ENCODE data around the gene ADAMTS7. TPM values are rescaled to one million over a fixed set of nuclear protein-coding genes. Genes with fewer than 3 reads are reported as not detected.
"Not testable (repeated sequence)": the region's sequence is repeated elsewhere in the genome, so short reads cannot be mapped to it uniquely, and the experiment has no call there.

The ADAMTS7 gene
- total RNA-seq, 4 donors from 2014 or later = 0.95 to 4.8 (median 1.7) TPM

DNA sequence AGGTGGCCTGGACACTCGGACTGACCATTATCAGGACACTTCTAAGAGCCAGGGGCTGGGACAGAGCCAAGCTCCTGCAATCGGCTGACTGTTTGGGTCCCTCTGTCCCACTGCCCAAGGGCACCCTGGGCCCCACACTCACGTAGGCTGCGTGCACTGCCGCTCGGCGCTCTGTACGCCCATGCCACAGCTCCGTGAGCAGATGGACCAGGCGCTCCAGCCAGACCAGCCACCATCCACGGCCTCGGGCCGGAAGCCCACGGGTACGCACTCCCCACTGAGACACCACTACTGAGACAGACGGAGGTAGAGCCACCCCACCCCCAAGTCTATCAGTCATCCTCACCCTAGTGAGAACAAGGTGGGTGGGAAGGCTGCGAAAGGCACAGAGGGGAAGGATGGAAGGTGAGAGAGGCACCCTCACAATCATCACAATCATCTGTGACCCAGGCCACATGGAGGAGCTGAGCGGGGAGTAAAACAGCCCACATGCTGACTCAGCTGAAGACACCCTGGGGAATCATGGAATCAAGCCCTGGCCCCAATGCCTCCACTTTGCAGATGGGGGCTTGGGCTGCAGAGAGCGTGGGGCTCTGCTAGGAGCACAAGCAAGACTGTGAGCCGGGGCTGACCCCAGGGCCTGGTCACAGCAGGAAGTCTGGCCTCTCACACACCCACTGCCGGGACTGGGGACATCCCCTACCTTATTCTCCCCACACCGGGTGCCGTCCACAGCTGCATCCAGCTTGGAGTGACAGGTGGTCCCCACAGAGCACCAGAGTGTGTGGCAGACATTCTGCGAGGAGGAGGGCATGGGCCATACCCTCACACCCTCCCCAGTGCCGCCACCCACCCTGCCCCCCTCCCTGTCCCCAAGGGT, 35.0 kb downstream of the ADAMTS7 start:
- H3K27me3 ChIP-seq; H3K9me3 ChIP-seq; H3K4me3 ChIP-seq; H3K27ac ChIP-seq; in situ Hi-C loops (cut with MboI; ENCODE audit: low pct_ligation_motif_present in 1 of 4, low pct_unique_long_range_greater_than_20kb in 1 of 4, low sequenced_read_pairs in 3 of 4); H3K36me3 ChIP-seq; DNase-seq; H3K4me1 ChIP-seq: not testable (repeated sequence)
- WGBS, 2 donors (ENCODE audit: low coverage in 1 of 2) = 88% methylated on average over 21 of the region's 25 CpGs; no CpG with 5 or more reads in 1 of the 2 donors
- intact Hi-C loops (cut with DNase I; ENCODE audit: low total_unique reads) = loop anchor here (10.0 kb wide), 1 partner anchor 801 kb away; no protein-coding TSS in a partner anchor

DNA sequence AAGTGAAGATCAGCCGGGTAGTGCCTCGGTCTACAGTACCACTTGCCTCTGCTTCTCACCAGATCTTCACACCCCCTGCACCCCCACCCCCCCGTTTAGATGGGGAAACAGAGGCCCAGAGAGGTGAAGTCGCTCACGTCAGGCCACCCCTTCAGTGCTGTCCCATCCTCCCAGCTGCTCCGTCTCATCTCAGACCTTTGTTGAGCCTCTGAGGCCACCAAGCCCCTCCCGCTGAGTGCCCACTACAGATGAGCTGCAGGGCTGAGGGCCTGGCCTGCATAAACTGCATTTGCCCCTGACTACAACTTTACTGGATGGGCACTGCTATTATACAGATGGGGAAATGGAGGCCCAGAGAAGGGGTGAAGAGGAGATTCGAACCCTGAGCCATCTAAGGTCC, 35.8 kb downstream of the ADAMTS7 start:
- Histone ChIP-seq H3K4me3 (no peak overlapping the region), H3K4me1 (peaks cover 0 to 3% (median 0%) of the 10 kb centered on the region in 4 donors), H3K36me3 (no peaks in the 10 kb centered on the region), H3K9me3 (no peaks in the 10 kb centered on the region), H3K27me3 (no peaks in the 10 kb centered on the region), H3K27ac (no peak overlapping the region)
- DNase-seq = no peak
- in situ Hi-C loops (cut with MboI; ENCODE audit: low pct_ligation_motif_present in 1 of 4, low pct_unique_long_range_greater_than_20kb in 1 of 4, low sequenced_read_pairs in 3 of 4) (no loop called here), intact Hi-C loops (cut with DNase I; ENCODE audit: low total_unique reads) (loop anchor here (10.0 kb wide), 1 partner anchor 801 kb away; no protein-coding TSS in a partner anchor)
- TF ChIP-seq EP300 (IDR thresholded peaks at IDR 0.05; ENCODE audit: low read depth) = no peak
- TF ChIP-seq, protein P1, sequence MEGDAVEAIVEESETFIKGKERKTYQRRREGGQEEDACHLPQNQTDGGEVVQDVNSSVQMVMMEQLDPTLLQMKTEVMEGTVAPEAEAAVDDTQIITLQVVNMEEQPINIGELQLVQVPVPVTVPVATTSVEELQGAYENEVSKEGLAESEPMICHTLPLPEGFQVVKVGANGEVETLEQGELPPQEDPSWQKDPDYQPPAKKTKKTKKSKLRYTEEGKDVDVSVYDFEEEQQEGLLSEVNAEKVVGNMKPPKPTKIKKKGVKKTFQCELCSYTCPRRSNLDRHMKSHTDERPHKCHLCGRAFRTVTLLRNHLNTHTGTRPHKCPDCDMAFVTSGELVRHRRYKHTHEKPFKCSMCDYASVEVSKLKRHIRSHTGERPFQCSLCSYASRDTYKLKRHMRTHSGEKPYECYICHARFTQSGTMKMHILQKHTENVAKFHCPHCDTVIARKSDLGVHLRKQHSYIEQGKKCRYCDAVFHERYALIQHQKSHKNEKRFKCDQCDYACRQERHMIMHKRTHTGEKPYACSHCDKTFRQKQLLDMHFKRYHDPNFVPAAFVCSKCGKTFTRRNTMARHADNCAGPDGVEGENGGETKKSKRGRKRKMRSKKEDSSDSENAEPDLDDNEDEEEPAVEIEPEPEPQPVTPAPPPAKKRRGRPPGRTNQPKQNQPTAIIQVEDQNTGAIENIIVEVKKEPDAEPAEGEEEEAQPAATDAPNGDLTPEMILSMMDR (IDR thresholded peaks at IDR 0.05) = no peak
- TF ChIP-seq POLR2A (IDR thresholded peaks at IDR 0.05) = no peak
- TF ChIP-seq POLR2AphosphoS5 (IDR thresholded peaks at IDR 0.05) = no peak
- 82% methylated on average over 6 of the region's 8 CpGs; no CpG with 5 or more reads in 1 of the 2 donors for WGBS, 2 donors (ENCODE audit: low coverage in 1 of 2)

DNA sequence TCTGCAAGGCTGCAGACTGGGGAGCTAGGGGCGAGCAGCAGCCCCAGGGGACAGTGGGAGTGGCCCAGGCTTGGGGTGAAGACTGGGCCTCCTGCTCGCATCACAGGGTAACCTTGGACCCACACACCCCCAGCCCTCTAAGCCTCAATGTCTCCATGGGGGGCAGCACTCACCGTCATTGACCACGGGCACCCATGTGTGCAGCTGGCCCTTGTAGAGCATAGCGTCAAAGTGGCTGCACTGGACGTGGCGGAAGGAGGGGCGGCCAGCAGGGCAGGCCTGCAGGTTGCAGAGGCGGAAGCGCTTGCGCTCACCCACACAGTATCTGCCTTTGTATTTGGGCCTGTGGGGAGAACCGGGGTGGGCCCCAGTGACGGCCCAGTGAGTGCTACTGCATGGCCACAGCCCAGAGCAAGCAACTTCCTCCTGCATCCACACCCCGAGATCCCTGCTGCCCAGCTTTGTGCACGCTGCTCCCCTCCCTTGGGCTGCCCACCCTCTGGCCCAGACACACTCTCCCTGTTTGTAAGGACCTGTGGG, 36.7 kb downstream of the ADAMTS7 start:
- H3K27ac ChIP-seq; H3K9me3 ChIP-seq; H3K4me1 ChIP-seq; H3K27me3 ChIP-seq; H3K36me3 ChIP-seq; H3K4me3 ChIP-seq; DNase-seq; in situ Hi-C loops (cut with MboI; ENCODE audit: low pct_ligation_motif_present in 1 of 4, low pct_unique_long_range_greater_than_20kb in 1 of 4, low sequenced_read_pairs in 3 of 4): not testable (repeated sequence)
- 79% methylated on average over 15 of the region's 15 CpGs; no CpG with 5 or more reads in 1 of the 2 donors for WGBS, 2 donors (ENCODE audit: low coverage in 1 of 2)
- intact Hi-C loops (cut with DNase I; ENCODE audit: low total_unique reads) = loop anchor here (10.0 kb wide), 1 partner anchor 800 kb away; no protein-coding TSS in a partner anchor

DNA sequence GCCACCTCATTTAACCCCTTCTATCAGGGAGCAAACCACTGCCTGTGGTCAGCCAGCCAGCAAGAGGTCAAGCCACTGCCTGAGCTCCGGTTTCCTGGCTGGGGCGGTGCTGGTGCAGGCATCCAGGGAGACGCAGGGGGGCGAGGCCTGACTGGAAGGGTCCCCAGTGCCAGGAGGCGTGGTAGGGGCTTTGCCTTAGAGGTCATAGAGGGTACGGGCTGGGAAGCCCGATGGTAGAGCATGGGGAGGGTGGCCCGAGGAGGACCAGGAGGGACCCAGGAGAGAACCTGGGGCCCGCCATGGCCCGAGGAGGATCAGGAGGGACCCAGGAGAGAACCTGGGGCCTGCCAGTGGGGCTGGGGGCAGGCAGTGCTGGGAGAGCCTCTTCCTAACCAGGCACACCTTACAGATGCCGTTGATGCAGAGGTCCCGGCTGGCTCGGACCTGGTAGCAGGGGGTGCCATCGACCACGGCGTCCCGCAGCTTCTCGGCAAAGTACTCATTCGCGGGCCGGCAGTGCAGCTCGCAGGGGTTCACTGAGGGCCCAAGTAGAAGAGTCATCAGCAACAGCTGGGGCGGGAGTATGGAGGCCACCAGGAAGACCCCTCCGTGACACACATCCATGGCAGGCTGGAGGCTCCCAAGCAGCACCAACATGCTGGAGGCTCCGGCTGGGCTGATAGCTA, 37.4 kb downstream of the ADAMTS7 start:
- H3K9me3 ChIP-seq; H3K4me1 ChIP-seq; H3K4me3 ChIP-seq; in situ Hi-C loops (cut with MboI; ENCODE audit: low pct_ligation_motif_present in 1 of 4, low pct_unique_long_range_greater_than_20kb in 1 of 4, low sequenced_read_pairs in 3 of 4); DNase-seq; H3K27me3 ChIP-seq; H3K36me3 ChIP-seq; H3K27ac ChIP-seq: not testable (repeated sequence)
- 87% methylated on average over 14 of the region's 25 CpGs; no CpG with 5 or more reads in 1 of the 2 donors for WGBS, 2 donors (ENCODE audit: low coverage in 1 of 2)
- intact Hi-C loops (cut with DNase I; ENCODE audit: low total_unique reads) = loop anchor here (10.0 kb wide), 1 partner anchor 799 kb away; no protein-coding TSS in a partner anchor

DNA sequence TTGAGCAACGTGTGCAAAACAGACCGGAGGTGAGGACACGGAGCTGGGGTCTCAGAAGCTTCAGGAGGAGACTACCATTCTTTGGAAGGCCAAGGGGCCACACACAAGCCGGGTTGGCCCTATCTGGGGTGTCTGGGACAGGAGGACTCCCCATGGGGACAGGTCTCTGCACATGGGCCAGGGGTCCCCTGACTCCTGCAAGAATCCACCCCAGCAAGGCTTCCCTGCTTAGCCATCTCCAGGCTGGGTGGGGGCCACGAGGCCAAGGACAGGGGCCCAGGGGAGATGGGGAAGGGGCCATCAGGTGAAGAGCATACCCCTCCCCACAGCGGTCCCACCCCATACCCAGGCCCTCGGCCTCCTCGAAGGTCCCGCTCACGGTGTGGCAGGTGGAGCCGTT, 38.5 kb downstream of the ADAMTS7 start:
- no peaks in the 10 kb centered on the region for H3K36me3 ChIP-seq
- in situ Hi-C loops (cut with MboI; ENCODE audit: low pct_ligation_motif_present in 1 of 4, low pct_unique_long_range_greater_than_20kb in 1 of 4, low sequenced_read_pairs in 3 of 4) (no loop called here), intact Hi-C loops (cut with DNase I; ENCODE audit: low total_unique reads) (loop anchor here (10.0 kb wide), 1 partner anchor 798 kb away; no protein-coding TSS in a partner anchor)
- no peak for TF ChIP-seq POLR2A (IDR thresholded peaks at IDR 0.05)
- no peak for TF ChIP-seq EP300 (IDR thresholded peaks at IDR 0.05; ENCODE audit: low read depth)
- no peak for TF ChIP-seq POLR2AphosphoS5 (IDR thresholded peaks at IDR 0.05)
- TF ChIP-seq, protein P1 (IDR thresholded peaks at IDR 0.05) = no peak
- H3K27ac ChIP-seq = no peak overlapping the region
- no peak overlapping the region for H3K4me3 ChIP-seq
- no peaks in the 10 kb centered on the region for H3K4me1 ChIP-seq
- WGBS, 2 donors (ENCODE audit: low coverage in 1 of 2) = 87% methylated on average over 4 of the region's 11 CpGs; no CpG with 5 or more reads in 1 of the 2 donors
- no peaks in the 10 kb centered on the region for H3K27me3 ChIP-seq
- H3K9me3 ChIP-seq = no peaks in the 10 kb centered on the region
- no peak for DNase-seq

DNA sequence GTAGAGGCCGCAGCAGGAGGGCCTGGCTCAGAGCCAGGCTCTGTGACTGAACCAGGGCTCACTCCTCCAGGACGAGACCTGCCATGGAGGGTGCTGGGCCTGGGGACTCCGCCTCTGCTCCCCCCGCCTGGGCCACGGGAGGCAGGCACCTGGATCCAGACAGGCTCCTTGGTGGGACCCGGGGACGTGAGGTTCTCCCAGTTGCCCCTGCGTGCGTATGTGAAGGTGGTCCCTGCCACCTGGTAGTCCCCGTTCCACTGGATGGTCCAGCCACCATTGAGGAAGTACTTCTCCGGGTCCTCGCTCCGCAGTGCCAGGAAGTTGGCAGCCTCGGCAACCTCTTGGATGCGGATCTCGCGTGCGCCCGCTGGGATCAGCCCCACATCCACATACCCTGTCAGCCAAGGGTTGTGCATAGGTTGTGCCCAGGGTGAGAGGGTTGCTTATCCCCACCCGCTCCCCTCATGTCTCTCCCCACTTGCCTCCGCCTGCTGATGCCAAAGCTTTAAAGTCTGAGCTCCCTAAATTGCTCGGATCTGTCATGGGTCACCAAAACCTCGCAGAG, 39.7 kb downstream of the ADAMTS7 start:
- 79% methylated on average over 23 of the region's 23 CpGs; no CpG with 5 or more reads in 1 of the 2 donors for WGBS, 2 donors (ENCODE audit: low coverage in 1 of 2)
- H3K9me3 ChIP-seq; H3K4me3 ChIP-seq; H3K4me1 ChIP-seq; in situ Hi-C loops (cut with MboI; ENCODE audit: low pct_ligation_motif_present in 1 of 4, low pct_unique_long_range_greater_than_20kb in 1 of 4, low sequenced_read_pairs in 3 of 4); H3K27ac ChIP-seq; H3K36me3 ChIP-seq; DNase-seq; H3K27me3 ChIP-seq: not testable (repeated sequence)
- intact Hi-C loops (cut with DNase I; ENCODE audit: low total_unique reads) = loop anchor here (10.0 kb wide), 1 partner anchor 797 kb away; no protein-coding TSS in a partner anchor

DNA sequence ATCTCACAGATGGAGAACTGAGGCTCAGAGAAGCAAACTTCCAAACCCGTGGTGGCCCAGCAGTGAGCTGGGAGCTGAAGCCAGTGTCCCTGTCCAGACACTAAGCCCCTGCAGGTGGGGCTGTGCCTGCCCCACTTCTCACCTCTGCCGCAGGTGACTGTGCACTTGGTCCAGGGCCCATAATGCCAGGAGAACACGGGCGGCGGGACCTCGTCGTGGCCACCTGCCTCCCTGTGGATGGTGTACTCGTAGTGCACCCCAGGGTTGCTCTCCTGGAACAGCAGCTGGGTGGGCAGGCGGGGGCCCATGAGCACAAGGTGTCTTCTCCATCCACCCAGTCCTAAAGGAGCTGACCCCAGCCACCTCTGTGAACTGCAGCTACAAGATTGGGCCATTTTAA, 40.2 kb downstream of the ADAMTS7 start:
- 81% methylated on average over 9 of the region's 9 CpGs; no CpG with 5 or more reads in 1 of the 2 donors for WGBS, 2 donors (ENCODE audit: low coverage in 1 of 2)
- H3K27me3 ChIP-seq; H3K9me3 ChIP-seq; H3K4me1 ChIP-seq; in situ Hi-C loops (cut with MboI; ENCODE audit: low pct_ligation_motif_present in 1 of 4, low pct_unique_long_range_greater_than_20kb in 1 of 4, low sequenced_read_pairs in 3 of 4); DNase-seq; H3K27ac ChIP-seq; H3K4me3 ChIP-seq; H3K36me3 ChIP-seq: not testable (repeated sequence)
- intact Hi-C loops (cut with DNase I; ENCODE audit: low total_unique reads) = loop anchor here (10.0 kb wide), 1 partner anchor 796 kb away; no protein-coding TSS in a partner anchor
